Skin of body (tissue), 2 donors: ENCODE results near the gene ERP27. TPM values are rescaled to one million over a fixed set of nuclear protein-coding genes. Genes with fewer than 3 reads are reported as not detected.

Source experiments
- DNase-seq: peaks from one replicate; lab custom pipeline; 2025; lab: John Stamatoyannopoulos, UW
- total RNA-seq: library from RNA; depleted of rRNA; stranded (reverse); fragments of >200 nt; gene quantifications from one replicate; pipeline ENCODE4 v1.2.3, GENCODE V29; 2014

The ERP27 gene
- total RNA-seq, 1 donor from 2014 or later: 1.9 TPM

DNA sequence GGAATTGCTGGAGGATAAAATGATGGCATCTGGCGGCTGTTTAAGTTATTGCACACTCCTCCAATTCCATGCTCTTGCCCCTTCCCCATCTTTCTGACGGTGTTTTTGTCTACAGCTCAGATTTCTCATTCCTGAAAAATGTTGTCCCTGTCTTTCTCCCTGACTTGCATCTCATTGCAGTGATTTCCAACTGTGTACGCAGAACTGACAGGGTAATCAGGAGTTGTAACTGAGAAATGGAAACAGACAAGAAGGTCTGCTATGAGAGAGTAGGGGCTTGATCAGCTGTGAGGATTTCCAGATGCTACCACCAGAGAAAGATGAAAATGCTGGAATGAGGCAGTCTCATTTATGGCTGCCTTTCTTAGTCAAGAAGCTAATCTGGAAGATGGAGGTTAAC lies 1.3 kb downstream of the ERP27 start:
- no peak for DNase-seq

DNA sequence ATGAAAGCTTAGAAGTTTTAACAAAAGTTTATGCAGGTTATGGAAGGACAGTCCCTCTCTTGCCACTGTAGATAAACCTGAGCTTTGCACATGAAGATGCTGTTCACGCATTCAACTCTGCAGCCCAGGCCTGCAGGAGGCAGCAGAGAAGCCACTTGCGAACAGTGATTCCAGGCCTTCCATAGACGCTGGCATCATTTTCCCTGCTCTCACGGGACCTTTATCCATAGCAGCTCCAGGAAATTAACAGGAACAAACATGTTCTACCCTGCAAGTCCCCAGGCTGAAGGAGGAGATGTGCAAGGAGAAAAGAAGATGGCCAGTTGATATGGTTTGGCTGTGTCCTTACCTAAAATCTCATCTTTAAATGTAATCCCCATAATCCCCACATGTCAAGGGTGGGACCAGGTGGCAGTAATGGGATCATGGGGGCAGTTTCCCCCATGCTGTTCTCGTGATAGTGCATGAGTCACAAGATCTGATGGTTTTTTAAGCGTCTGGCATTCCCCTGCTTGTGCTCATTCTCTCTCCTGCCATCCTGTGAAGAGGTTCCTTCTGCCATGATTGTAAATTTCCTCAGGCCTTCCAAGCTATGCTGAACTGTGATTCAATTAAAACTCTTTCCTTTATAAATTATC lies 2.0 kb downstream of the ERP27 start:
- no peak for DNase-seq

DNA sequence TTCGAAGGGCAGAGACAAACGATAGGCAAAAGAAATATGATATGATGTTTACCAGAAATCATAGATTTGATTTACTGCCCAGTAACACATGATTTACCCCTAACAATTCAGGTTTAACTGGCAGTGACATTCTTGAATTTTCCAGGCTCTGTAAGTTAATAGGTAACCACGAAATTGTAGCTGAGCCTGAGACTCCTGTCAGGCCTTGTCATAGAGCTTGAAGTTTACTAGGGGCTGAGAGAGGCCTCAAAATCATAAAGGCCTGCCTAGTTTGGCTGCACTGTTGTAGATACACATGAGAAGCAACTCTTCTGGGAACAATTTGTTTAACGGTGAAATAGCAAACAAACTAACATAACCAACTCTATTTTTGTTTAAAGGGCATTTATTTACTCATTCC lies 3.3 kb downstream of the ERP27 start:
- DNase-seq: no peak

DNA sequence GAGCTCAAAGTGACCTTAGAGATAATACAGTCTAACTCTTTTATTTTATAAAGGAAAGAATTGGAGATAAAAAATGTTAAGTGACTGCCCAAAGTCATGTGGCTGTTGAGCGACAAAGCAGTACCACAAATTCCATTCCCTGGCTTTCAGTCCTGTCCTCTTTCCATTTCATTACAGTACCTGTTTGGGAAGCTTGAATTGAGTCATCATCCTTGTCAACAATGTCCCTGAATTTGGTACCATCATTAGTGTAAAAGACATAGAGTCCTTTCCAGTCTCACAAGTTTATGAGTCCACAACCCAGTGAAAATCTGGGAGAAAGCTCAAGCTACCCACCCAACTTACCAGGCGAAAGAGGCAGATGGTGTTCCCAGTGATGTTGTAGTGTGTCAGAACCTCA lies 3.8 kb downstream of the ERP27 start:
- DNase-seq: no peak

DNA sequence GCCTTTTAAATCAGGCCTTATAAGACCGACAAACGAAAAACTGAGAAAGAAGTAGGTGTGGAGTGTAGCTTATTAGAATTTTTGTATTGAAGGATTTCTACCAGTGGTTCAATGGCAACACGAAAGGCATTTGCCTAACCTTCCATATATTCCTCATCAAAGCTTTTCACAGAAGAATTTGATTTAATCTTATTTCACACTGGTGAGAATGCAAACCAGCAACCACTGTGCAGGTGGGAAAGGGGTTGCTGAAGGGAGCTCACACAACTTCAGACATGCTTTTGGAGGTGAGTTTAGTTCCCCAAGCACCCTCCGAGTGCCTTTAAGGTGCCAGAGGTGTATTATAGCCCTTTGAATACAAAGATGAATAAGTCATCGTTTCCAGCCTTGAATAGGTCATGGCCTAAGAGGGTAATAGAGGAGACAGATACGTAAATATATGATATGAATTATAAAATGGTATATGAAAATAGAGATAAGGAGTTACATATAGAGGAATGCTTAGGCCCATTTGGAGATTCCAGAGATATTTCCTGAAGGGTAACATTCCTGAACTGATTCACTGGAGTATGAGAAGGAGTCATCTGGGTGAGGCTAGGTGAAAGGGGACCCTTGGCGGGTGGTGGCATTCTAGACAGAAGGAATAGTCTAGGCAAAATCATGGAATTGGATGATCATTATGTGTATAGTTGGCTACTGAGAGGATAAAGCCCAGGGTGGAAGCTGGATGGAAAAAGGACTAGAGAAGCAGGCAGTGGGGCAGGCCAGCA lies 6.4 kb downstream of the ERP27 start:
- DNase-seq: no peak

DNA sequence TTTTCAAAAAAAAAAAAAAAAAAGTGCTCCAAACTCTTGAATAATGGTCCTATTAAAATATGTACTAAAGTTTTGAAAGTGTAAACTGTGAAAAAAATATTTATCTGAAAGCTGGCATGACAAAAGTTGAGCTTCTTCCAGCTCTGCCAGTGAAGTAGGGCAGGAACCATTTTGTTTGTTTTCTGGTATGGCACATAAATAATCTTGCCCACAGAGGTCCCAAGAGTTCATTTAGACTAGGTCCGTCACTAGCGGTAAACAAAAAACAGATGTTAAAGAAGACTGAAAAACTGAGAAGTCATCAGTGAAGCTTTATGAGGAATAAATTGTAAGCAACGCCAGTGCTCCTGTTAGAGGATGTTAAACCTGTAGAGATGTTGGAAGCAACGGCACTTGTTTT lies 7.0 kb downstream of the ERP27 start:
- no peak for DNase-seq

DNA sequence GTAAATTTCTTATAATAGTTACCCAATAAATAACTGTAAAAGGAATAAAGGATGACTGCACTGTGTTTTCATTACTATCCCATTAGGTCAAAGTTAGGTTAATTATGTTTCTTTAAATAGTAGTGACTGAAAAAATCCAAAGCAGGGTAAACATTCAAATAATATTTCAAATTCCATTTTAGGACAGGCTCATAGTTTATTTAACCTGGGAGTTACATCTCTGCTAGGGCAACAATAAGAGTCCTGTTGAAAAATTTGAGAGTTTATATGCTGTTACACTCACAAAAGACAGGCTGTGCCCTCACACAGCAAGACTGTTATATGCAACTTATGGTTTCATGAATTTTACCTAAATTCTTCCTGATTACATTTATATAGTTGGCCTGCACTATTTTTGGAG lies 8.0 kb downstream of the ERP27 start:
- DNase-seq: no peak

DNA sequence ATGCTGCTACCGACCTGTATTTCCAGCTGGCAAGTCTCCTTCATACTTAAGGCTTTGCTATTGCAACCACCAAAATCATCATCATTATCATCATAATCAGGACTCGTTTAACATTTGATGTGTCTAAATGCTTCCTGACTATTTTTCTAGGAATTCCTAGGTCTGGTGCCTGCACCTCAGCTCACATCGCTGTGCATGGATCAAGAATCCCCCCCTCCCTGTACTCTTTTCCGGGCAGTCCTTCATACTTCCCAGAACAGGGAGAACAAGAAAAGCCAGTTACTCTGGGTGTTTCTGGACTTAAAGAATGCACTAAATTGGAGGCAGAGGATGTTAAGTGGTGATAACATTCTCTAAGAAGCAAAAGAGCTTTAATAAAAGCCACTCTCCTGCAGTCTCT lies 9.4 kb downstream of the ERP27 start:
- peak; percentile 58 for DNase-seq

DNA sequence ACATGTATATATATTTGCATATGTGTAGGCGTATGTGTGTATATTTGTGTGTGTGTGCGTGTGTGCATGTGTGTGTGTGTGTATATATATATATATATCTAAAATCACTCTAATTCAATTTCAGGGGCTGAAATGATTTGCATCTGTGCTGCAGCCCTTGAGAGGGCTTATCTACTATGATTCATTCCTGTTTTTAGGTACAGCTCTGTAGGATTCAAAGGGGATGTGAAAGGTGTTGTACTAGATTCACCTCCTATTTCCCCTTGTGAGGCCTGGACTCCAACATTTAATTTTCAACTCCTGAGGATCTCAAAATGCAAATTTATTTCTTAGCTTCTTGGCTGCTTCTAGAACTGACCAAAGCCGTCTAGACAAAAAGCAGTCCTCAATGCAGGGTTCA lies 11.1 kb downstream of the ERP27 start:
- no peak for DNase-seq

DNA sequence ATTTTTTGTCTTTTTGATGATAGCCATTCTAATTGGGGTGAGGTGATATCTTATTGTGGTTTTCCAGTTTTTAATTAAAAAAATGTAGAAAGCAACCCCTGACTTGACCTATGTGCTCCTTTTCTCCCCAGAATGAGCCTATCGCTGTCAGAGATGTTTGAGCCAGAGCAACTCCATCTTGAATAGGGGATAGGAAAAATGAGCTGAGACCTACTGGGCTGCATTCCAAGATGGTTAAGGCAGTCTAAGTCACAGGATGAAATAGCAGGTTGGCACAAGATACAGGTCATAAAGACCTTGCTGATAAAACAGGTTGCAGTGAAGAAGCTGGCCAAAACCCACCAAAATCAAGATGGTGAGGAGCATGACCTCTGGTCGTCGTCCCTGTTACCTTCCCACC lies 13.8 kb downstream of the ERP27 start:
- DNase-seq: no peak

DNA sequence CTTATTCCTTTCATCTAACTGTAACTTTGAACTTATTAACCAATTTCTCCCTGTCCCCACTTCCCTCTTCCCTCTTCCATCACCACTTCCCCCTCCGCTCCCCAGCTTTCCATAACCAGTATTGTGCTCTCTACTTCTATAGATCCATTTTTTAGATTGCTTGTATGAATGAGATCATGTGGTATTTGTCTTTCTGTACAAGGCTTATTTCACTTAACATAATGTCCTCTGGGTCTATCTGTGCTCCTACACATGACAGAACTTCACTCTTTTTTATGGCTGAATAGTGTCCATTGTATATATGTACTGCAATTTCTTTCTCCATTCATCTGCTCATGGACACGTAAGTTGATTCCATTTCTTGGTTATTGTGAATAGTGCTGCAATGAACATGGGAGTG lies 14.4 kb downstream of the ERP27 start:
- no peak for DNase-seq

DNA sequence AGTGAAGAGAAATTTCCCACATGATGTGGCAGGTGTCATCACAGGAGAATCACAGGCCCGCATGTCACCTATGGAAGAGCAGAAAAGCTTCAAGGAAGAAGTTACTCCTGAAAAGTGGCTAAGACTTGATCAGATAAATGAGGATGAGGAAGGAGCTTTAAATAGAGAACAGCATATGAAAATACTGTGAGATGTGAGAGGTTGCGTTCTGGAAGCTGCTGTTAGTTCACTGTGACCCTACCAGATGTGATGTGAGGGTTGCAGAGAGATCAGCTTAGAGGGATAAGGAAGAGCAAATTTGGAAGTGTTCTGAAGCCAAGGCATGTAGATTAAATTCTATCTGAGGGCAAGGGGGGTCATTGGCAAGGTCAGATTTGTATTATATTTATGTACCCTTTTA lies 17.1 kb downstream of the ERP27 start:
- DNase-seq: no peak

DNA sequence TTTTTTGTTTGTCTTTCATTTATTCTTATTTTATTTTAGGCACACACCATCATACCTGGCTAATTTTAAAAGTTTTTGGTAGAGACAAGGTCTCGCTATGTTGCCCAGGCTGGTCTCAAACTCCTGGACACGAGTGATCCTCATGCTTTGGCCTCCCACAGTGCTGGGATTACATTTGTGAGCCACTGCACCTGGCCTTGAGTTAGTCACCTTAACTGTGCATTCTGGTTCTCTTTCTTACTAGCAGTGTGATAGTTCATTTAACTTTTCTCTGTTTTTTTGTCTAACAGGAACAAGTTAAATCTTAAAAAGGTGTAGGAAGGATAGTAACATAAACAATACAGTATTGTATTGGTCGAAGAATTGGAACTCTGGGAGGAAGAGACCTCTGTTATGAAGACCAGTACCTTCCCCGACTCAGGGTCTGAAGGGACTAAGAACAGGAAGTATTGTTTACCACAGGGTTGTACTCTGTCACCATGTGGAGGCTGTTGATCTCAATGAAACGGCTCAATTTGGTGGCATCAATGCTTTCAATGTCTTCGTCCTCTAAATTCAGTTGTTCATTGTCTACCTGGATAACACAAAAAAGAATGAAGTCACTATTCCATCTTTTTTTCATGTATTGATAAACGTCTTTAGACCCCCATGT lies 17.7 kb downstream of the ERP27 start:
- no peak for DNase-seq

DNA sequence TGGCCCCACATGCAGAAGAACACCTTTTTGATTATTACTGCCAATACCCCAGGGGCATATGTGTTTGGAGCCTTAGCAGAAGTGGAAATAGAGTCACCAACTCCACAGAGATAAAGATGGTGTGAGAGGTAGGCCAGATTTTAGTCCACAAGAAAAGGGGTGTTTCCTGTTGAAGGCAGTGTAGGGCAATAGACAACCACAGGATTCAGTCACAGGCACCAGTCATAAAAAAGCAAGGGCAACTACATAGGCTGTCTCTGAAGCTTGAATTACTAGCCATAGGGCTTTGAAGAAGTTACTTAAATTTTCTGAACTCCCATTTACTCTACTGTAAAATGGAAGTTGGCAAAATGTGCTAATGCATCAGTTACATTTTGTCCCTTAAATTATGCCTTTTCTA lies 18.9 kb downstream of the ERP27 start:
- no peak for DNase-seq

DNA sequence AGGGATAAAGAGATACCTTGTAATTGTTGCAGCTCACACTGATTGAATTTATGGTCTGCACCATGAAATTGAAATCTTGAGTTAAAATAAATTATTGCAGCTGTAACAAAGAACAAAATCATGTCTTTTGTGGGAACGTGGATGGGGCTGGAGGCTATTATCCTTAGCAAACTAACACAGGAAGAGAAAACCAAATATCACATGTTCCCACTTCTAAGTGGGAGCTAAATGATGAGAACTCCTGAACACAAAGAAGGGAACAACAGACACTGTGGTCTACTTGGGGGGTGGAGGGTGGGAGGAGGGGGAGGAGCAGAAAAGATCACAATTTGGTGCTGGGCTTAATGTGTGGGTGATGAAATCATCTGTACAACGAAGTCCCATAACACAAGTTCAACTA lies 22.6 kb downstream of the ERP27 start:
- no peak for DNase-seq

DNA sequence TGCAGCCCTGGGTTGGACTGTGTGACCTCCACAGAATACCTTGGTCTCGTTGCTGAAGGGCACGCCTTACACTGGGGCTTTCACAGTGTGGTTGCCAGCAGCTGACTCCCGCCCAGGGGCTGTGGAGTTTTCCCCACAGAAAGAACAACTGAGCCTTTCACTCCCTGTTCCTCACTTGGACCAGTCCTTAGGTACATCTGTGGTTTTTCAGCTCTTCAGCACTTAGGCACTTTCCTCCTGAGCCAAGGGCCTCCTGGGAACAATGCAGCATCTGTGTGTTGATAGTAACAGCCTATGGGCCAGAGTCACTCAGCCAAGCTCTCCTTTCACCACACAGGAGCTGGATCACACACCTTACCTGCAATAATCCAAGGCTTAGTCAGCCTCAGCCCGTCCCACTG lies 25.0 kb downstream of the ERP27 start:
- DNase-seq: no peak

DNA sequence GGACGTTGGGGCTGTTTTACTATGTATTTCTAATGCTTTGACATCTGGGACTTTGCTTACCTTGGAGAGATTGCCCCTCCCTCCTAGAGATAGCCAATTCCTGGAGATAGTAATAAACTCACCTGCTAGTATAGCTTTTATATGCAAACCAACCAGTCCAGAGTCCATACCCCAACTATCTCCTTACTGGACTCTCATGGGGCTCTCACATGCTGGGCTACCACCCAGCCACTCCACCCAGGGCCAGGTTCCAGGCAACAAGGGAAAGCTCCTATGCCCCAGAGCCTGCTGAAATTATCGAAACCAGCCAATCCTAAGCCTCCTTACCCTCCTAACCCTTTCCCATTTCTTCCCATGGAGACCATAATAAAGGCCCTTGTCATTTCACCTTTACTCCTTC lies 27.2 kb downstream of the ERP27 start:
- DNase-seq: no peak

DNA sequence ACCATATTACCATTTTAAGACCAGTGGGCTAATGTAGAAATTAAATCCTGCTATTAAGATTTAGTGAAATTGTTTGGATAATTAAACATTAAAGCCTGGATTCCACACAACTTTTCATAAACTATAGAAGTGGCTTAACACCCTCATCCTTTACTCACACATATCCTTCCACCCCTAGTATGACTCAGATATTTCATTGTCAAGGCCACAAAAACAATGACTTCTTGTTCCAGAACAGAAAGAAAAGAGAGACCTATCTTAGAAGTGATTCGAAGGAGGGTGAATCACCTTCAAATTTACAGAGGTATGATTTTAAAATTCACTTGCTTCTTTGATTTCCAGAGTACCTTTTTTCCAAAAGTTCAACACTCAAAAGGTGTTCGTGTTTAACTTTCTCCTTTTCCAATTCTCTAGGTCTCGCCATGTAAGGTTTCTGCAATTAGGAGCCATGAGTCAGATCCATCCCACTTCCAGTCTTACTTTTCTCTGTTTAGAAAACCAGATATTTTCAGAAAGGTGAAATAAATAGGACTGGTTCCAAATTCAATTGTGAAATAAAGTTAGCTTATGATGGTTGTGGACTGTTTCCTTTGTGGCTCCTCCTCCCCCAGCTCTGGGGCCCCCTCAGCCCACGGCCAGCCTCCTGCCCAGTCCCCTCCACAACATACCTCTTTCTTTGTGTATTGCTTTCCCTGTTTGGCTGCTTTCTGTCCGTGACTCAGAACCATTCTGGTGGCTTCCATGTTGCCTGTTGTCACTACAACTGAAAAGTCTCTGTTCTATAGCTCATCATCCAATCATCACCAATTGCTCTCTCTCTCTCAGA lies 28.0 kb downstream of the ERP27 start:
- DNase-seq: no peak

DNA sequence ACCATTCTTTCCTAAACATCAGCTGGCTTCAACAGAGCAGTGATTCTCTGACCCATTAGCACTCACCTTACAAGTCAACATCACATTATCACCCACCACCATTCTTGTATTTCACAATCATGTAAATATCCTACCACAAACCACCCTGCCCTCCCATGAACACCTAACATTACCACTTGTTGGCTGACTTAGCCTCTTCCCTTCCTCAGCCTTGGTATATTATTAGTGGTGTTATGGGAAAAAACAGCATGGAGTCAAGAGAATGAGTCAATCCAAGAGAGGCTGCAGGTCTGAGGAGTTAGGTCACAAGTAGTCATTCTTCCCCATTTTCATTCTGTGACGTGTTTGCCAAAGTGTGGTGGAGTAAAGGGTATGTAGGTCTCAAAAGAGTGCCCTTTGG lies 30.4 kb downstream of the ERP27 start:
- DNase-seq: no peak

DNA sequence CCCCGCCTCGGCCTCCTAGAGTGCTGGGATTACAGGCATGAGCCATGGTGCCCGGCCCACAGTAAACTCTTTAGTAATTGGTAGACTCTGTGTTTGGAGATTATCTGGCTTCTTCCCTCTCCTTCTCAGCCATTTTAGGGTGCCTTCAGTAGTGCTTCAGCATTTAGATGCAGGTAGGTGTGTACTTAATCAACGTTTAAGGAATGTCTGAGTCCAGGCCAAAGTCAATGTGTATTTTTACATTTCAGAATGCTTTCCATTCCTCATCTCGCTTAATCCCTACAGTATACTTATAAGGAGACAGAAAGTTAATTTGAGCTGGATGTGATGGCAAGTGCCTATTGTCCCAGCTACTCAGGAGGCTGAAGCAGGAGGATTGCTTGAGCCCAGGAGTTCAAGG lies 32.2 kb downstream of the ERP27 start:
- DNase-seq: no peak

DNA sequence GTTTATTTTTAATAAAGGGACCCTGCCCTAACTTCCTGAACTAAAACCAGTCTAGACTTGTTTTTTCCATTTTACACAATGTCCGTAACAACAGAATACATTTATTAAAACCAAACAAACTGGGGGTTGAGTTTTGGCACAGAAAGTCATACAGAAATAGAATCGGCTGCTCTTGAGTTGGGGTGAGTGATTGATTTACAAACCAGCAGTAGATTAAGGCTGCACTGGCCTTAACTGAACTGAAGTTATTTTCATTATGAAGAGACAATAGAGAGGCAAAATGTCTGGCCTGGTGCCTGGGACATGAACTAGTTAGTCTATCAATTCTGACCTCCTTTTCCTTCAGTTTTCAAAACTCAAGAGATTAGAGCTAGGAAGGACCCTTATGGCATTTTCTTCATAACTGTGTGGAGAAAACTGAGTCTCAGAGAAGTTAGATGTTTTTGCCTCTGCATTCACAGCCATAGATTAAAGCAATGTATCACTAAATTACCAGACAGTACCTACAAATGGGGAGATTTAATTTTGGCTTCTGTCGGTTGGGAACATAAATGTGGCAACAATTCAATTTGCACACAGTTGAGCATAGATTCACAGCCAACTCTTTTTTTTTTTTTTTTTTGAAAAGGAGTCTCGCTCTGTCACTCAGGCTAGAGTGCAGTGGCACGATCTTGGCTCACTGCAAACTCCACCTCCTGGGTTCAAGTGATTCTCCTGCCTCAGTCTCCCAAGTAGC lies 32.9 kb downstream of the ERP27 start:
- peak; percentile 56 for DNase-seq
